Smooth muscle cell (in vitro differentiated cells): ENCODE results near the gene SH3GL2. TPM values are rescaled to one million over a fixed set of nuclear protein-coding genes. Genes with fewer than 3 reads are reported as not detected.

Experiments used
- DNase-seq: peaks from one replicate; lab custom pipeline; 2025; ENCODE audit not compliant: unreplicated experiment; lab: John Stamatoyannopoulos, UW
- H2AFZ ChIP-seq: fragments of 200-600 bp; sonication (generic); 2 replicates; pipeline ENCODE4 v1.6.0; 2016; ENCODE audit warnings: antibody characterized with exemption, low read depth, mild to moderate bottlenecking
- H3F3A ChIP-seq: fragments of 200-600 bp; sonication (generic); 2 replicates; pipeline ENCODE4 v1.6.0; 2017; ENCODE audit warnings: antibody characterized with exemption, low read depth
- H3K27ac ChIP-seq: fragments of 200-600 bp; sonication (generic); 2 replicates; pipeline ENCODE4 v1.5.1; 2016; ENCODE audit warnings: low read depth, mild to moderate bottlenecking
- H3K27me3 ChIP-seq: fragments of 200-600 bp; sonication (generic); 2 replicates; pipeline ENCODE4 v1.6.1; 2016; ENCODE audit warnings: low read depth, mild to moderate bottlenecking
- H3K36me3 ChIP-seq: fragments of 200-600 bp; sonication (generic); 2 replicates; pipeline ENCODE4 v1.5.1; 2016; ENCODE audit warnings: low read depth
- H3K4me1 ChIP-seq: fragments of 200-600 bp; sonication (generic); 2 replicates; pipeline ENCODE4 v1.5.1; 2016; ENCODE audit warnings: low read depth
- H3K4me2 ChIP-seq: fragments of 200-600 bp; sonication (generic); 2 replicates; pipeline ENCODE4 v1.6.0; 2016; ENCODE audit warnings: mild to moderate bottlenecking
- H3K4me3 ChIP-seq: fragments of 200-600 bp; sonication (generic); 2 replicates; pipeline ENCODE4 v1.5.1; 2016; ENCODE audit warnings: mild to moderate bottlenecking
- H3K79me2 ChIP-seq: fragments of 200-600 bp; sonication (generic); 2 replicates; pipeline ENCODE4 v1.6.0; 2016; ENCODE audit warnings: low read depth, mild to moderate bottlenecking
- H3K9ac ChIP-seq: fragments of 200-600 bp; sonication (generic); 2 replicates; pipeline ENCODE4 v1.6.0; 2016; ENCODE audit warnings: low read depth
- H3K9me3 ChIP-seq: fragments of 200-600 bp; sonication (generic); replicated peaks from 2 replicates; pipeline ENCODE4 v1.5.1; 2016; ENCODE audit warnings: low read depth
- H4K20me1 ChIP-seq: fragments of 200-600 bp; sonication (generic); 2 replicates; pipeline ENCODE4 v1.6.0; 2016; ENCODE audit warnings: low read depth
- WGBS: methylation state at CpG from one replicate; pipeline ENCODE4 v1.1.7; 2016; ENCODE audit warnings: low lambda C conversion rate; 5-methylcytosine and 5-hydroxymethylcytosine counted together
- polyA plus RNA-seq: library from polyadenylated mRNA; unstranded; fragments of >200 nt; fragmentation: Nextera tagmentation; extraction: Ambion mirVana; gene quantifications from 2 replicates; pipeline ENCODE4 v1.2.1, GENCODE V29; 2016
- total RNA-seq: library from RNA; depleted of rRNA; stranded (reverse); fragments of >200 nt; gene quantifications from 2 replicates; pipeline ENCODE4 v1.2.3, GENCODE V29; 2014
- TF ChIP-seq, protein P1 (sequence below): fragments of 200-600 bp; sonication (generic); IDR thresholded peaks from 2 replicates; pipeline ENCODE4 v1.5.1; 2017; ENCODE audit warnings: borderline replicate concordance, mild to moderate bottlenecking, antibody characterized with exemption; ENCODE audit not compliant: insufficient read depth, poor library complexity, severe bottlenecking

The SH3GL2 gene
- total and polyA plus RNA-seq, 2 experiments from 2014 or later = not detected

DNA sequence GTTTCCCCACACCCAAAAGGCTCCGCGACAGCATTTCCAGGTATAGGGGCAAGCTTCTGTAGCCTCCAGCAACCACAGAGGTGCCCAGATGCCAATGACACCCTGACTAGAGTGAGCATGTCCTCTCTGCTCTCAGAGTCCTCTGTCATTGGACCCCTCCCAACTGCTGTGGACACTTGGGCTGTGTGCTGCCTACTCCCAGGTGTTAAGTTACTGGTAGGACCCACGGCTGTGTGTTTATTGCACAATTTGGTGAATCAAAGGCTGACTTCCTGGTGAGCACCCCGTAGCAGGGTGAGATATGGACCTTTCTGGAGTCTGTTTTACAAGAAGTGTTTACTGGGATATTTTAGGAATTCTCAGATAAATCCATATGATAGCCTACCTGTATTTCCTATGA, 36.0 kb downstream of the SH3GL2 start:
- H3K9me3 ChIP-seq = no peaks in the 10 kb centered on the region
- no peaks in the 10 kb centered on the region for H4K20me1 ChIP-seq
- no peak overlapping the region for H3K4me2 ChIP-seq
- no peak overlapping the region for H3K9ac ChIP-seq
- TF ChIP-seq, protein P1, sequence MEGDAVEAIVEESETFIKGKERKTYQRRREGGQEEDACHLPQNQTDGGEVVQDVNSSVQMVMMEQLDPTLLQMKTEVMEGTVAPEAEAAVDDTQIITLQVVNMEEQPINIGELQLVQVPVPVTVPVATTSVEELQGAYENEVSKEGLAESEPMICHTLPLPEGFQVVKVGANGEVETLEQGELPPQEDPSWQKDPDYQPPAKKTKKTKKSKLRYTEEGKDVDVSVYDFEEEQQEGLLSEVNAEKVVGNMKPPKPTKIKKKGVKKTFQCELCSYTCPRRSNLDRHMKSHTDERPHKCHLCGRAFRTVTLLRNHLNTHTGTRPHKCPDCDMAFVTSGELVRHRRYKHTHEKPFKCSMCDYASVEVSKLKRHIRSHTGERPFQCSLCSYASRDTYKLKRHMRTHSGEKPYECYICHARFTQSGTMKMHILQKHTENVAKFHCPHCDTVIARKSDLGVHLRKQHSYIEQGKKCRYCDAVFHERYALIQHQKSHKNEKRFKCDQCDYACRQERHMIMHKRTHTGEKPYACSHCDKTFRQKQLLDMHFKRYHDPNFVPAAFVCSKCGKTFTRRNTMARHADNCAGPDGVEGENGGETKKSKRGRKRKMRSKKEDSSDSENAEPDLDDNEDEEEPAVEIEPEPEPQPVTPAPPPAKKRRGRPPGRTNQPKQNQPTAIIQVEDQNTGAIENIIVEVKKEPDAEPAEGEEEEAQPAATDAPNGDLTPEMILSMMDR = no peak
- WGBS = 63% methylated on average over 4 of the region's 4 CpGs
- no peak overlapping the region for H2AFZ ChIP-seq
- H3F3A ChIP-seq = no peaks in the 10 kb centered on the region
- no peak overlapping the region for H3K4me3 ChIP-seq
- DNase-seq = no peak
- no peak overlapping the region for H3K27ac ChIP-seq
- H3K36me3 ChIP-seq = no peaks in the 10 kb centered on the region
- H3K79me2 ChIP-seq = no peaks in the 10 kb centered on the region
- no peaks in the 10 kb centered on the region for H3K4me1 ChIP-seq
- peaks cover 13% of the 10 kb centered on the region for H3K27me3 ChIP-seq

DNA sequence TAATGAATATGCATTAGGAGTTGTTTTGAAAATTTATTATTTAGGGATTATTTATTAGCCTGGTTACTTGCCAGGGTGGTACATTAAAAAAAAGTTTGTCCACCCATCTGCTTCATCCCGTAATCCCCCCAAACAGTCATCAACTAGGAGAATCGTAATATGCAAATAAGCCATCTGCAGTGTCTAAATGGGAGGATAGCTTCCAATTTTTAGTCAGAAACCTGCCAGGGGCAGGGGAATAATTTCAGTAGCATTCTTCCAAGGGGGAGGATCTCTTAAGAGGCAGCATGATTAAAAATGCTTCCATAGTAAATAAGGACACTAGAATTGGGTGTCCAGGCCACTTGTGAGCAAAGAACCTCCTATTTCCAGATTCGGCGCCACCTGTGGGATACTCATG, 43.3 kb downstream of the SH3GL2 start:
- no peak overlapping the region for H3K9ac ChIP-seq

DNA sequence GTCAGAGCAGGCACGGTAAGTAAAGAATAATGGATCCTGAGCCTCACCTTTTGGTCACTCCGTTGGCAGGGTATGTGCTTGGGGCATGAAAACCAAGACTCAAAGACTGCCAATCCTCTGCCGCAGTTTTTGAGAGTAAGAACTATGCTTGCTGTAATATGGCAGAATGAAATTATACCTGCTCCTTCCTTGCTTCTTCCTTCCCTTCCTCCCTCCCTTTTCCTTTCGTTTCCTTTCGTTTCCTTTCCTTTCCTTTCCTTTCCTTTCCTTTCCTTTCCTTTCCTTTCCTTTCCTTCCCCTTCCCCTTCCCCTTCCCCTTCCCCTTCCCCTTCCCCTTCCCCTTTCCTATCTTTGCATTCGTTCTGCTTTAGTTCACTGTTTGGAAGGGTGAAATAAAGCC, 43.9 kb downstream of the SH3GL2 start:
- Histone ChIP-seq H3K27me3 (peaks cover 27% of the 10 kb centered on the region), H4K20me1 (no peaks in the 10 kb centered on the region), H3K9me3 (no peaks in the 10 kb centered on the region), H3K9ac (no peak overlapping the region), H3K36me3 (no peaks in the 10 kb centered on the region), H3K4me1 (no peaks in the 10 kb centered on the region), H3F3A (no peaks in the 10 kb centered on the region), H3K4me3 (no peak overlapping the region), H2AFZ (no peak overlapping the region), H3K4me2 (no peak overlapping the region), H3K79me2 (no peaks in the 10 kb centered on the region), H3K27ac (no peak overlapping the region)
- TF ChIP-seq, protein P1 = no peak
- WGBS = 69% methylated on average over 5 of the region's 6 CpGs
- no peak for DNase-seq

More for the DNA sequence above, 43.3 kb downstream of the SH3GL2 start:
- Histone ChIP-seq H3K36me3 (no peaks in the 10 kb centered on the region), H2AFZ (no peak overlapping the region), H3K4me2 (no peak overlapping the region), H3K4me1 (no peaks in the 10 kb centered on the region), H3F3A (no peaks in the 10 kb centered on the region), H3K4me3 (no peak overlapping the region), H3K27ac (no peak overlapping the region), H4K20me1 (no peaks in the 10 kb centered on the region), H3K27me3 (peaks cover 31% of the 10 kb centered on the region), H3K79me2 (no peaks in the 10 kb centered on the region), H3K9me3 (no peaks in the 10 kb centered on the region)
- no peak for DNase-seq
- 91% methylated on average over 4 of the region's 4 CpGs for WGBS
- TF ChIP-seq, protein P1 = no peak

DNA sequence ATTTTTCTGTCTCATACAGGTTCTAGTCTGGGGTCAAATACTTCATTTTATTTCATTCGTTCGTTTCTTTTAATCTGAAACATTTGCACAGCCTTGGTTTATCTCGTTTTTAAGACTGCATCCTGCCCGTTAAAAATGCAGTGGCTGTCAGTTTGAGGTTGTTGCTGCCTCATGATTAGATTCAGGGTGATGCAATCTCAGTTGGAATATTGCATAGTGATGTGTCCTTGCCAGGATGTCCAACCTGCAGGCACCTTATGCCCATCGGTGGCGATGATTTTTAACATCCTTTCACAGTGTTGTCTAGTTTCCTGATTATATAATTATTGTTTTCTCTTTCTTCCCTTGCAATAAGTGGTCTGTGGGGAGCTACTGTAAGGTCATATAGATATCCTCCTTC, 45.1 kb downstream of the SH3GL2 start:
- no peak overlapping the region for H3K4me2 ChIP-seq
- no peaks in the 10 kb centered on the region for H4K20me1 ChIP-seq
- no peak overlapping the region for H3K27ac ChIP-seq
- no peaks in the 10 kb centered on the region for H3K36me3 ChIP-seq
- TF ChIP-seq, protein P1 = no peak
- peaks cover 27% of the 10 kb centered on the region for H3K27me3 ChIP-seq
- WGBS = 65% methylated on average over 6 of the region's 6 CpGs
- H3K79me2 ChIP-seq = no peaks in the 10 kb centered on the region
- no peaks in the 10 kb centered on the region for H3F3A ChIP-seq
- no peak overlapping the region for H3K9ac ChIP-seq
- no peak overlapping the region for H3K4me3 ChIP-seq
- H3K4me1 ChIP-seq = no peaks in the 10 kb centered on the region
- H2AFZ ChIP-seq = no peak overlapping the region
- no peaks in the 10 kb centered on the region for H3K9me3 ChIP-seq
- DNase-seq = no peak
